Neuron (in vitro differentiated cells): ENCODE data around the gene HOXB3.

Experiments
- H2AFZ ChIP-seq: one replicate; pipeline ENCODE4 v1.6.1; 2013; ENCODE audit warnings: low read depth, mild to moderate bottlenecking, inconsistent platforms, low read length, moderate library complexity
- H3K27me3 ChIP-seq: one replicate; pipeline ENCODE4 v1.6.1; 2013; ENCODE audit warnings: low read length; ENCODE audit not compliant: insufficient read depth
- H3K36me3 ChIP-seq: one replicate; pipeline ENCODE4 v1.6.1; 2013; ENCODE audit warnings: low read length; ENCODE audit not compliant: insufficient read depth
- H3K4me1 ChIP-seq: one replicate; pipeline ENCODE4 v1.6.1; 2013; ENCODE audit warnings: low read length; ENCODE audit not compliant: insufficient read depth
- H3K4me3 ChIP-seq: 2 replicates; pipeline ENCODE4 v1.5.1; 2013; ENCODE audit warnings: mild to moderate bottlenecking, low read length, moderate library complexity
- H3K9me3 ChIP-seq: one replicate; pipeline ENCODE4 v1.6.1; 2013; ENCODE audit warnings: low read length

The HOXB3 gene

GRCh38 chr17:48575673-48576478, 14.2 kb downstream of the HOXB3 start:
- no peak overlapping the region for H3K4me3 ChIP-seq
- H3K27me3 ChIP-seq, result peaks cover 92% of the 10 kb centered on the region
- no peaks in the 10 kb centered on the region for H3K36me3 ChIP-seq
- H3K9me3 ChIP-seq, result no peaks in the 10 kb centered on the region
- no peak overlapping the region for H2AFZ ChIP-seq
- H3K4me1 ChIP-seq, result no peaks in the 10 kb centered on the region

- peaks cover 92% of the 10 kb centered on the region for H3K27me3 ChIP-seq
- H3K36me3 ChIP-seq, result no peaks in the 10 kb centered on the region
- no peak overlapping the region for H3K4me3 ChIP-seq
- no peak overlapping the region for H2AFZ ChIP-seq
- H3K4me1 ChIP-seq, result no peaks in the 10 kb centered on the region
- H3K9me3 ChIP-seq, result no peaks in the 10 kb centered on the region
Observed at GRCh38 chr17:48575066-48575582, 14.9 kb downstream of the HOXB3 start.

GRCh38 chr17:48574505-48575065, 15.5 kb downstream of the HOXB3 start:
- H3K4me1 ChIP-seq, result no peaks in the 10 kb centered on the region
- no peaks in the 10 kb centered on the region for H3K9me3 ChIP-seq
- peaks cover 92% of the 10 kb centered on the region for H3K27me3 ChIP-seq
- no peaks in the 10 kb centered on the region for H3K36me3 ChIP-seq
- no peak overlapping the region for H2AFZ ChIP-seq
- no peak overlapping the region for H3K4me3 ChIP-seq

GRCh38 chr17:48571826-48572417, 18.1 kb downstream of the HOXB3 start:
- Histone ChIP-seq H3K27me3 (peaks cover 98% of the 10 kb centered on the region), H3K4me3 (no peak overlapping the region), H3K4me1 (no peaks in the 10 kb centered on the region), H2AFZ (no peak overlapping the region), H3K9me3 (no peaks in the 10 kb centered on the region), H3K36me3 (no peaks in the 10 kb centered on the region)

GRCh38 chr17:48571024-48571818, 18.8 kb downstream of the HOXB3 start:
- H2AFZ ChIP-seq, result no peak overlapping the region
- no peaks in the 10 kb centered on the region for H3K9me3 ChIP-seq
- H3K27me3 ChIP-seq, result peaks cover 100% of the 10 kb centered on the region
- no peak overlapping the region for H3K4me3 ChIP-seq
- no peaks in the 10 kb centered on the region for H3K36me3 ChIP-seq
- H3K4me1 ChIP-seq, result no peaks in the 10 kb centered on the region

- Histone ChIP-seq H3K4me3 (no peak overlapping the region), H3K36me3 (no peaks in the 10 kb centered on the region), H3K4me1 (no peaks in the 10 kb centered on the region), H3K9me3 (no peaks in the 10 kb centered on the region), H2AFZ (no peak overlapping the region), H3K27me3 (peaks cover 100% of the 10 kb centered on the region)
Observed at GRCh38 chr17:48570325-48571023, 19.6 kb downstream of the HOXB3 start.

GRCh38 chr17:48569674-48570324, 20.2 kb downstream of the HOXB3 start:
- no peaks in the 10 kb centered on the region for H3K9me3 ChIP-seq
- H3K27me3 ChIP-seq, result peaks cover 100% of the 10 kb centered on the region
- no peaks in the 10 kb centered on the region for H3K4me1 ChIP-seq
- no peak overlapping the region for H3K4me3 ChIP-seq
- no peaks in the 10 kb centered on the region for H3K36me3 ChIP-seq
- H2AFZ ChIP-seq, result no peak overlapping the region

GRCh38 chr17:48569240-48569582, 20.8 kb downstream of the HOXB3 start:
- Histone ChIP-seq H3K4me1 (no peaks in the 10 kb centered on the region), H3K36me3 (no peaks in the 10 kb centered on the region), H3K4me3 (no peak overlapping the region), H2AFZ (no peak overlapping the region), H3K27me3 (peaks cover 99% of the 10 kb centered on the region), H3K9me3 (no peaks in the 10 kb centered on the region)

- Histone ChIP-seq H2AFZ (no peak overlapping the region), H3K4me1 (no peaks in the 10 kb centered on the region), H3K36me3 (no peaks in the 10 kb centered on the region), H3K27me3 (peaks cover 96% of the 10 kb centered on the region), H3K9me3 (no peaks in the 10 kb centered on the region), H3K4me3 (no peak overlapping the region)
Observed at GRCh38 chr17:48568499-48569239, 21.4 kb downstream of the HOXB3 start.

- H2AFZ ChIP-seq, result no peak overlapping the region
- no peaks in the 10 kb centered on the region for H3K9me3 ChIP-seq
- H3K4me3 ChIP-seq, result no peak overlapping the region
- no peaks in the 10 kb centered on the region for H3K4me1 ChIP-seq
- H3K36me3 ChIP-seq, result no peaks in the 10 kb centered on the region
- H3K27me3 ChIP-seq, result peaks cover 96% of the 10 kb centered on the region
Observed at GRCh38 chr17:48567646-48568354, 22.2 kb downstream of the HOXB3 start.

GRCh38 chr17:48567209-48567608, 22.8 kb downstream of the HOXB3 start:
- H3K4me3 ChIP-seq, result no peak overlapping the region
- no peak overlapping the region for H2AFZ ChIP-seq
- H3K4me1 ChIP-seq, result no peaks in the 10 kb centered on the region
- no peaks in the 10 kb centered on the region for H3K9me3 ChIP-seq
- H3K27me3 ChIP-seq, result peaks cover 96% of the 10 kb centered on the region
- no peaks in the 10 kb centered on the region for H3K36me3 ChIP-seq
